Measurements from ENCODE around the gene SLC22A7. TPM values are rescaled to one million over a fixed set of nuclear protein-coding genes. Genes with fewer than 3 reads are reported as not detected.

Gene SLC22A7
- total RNA-seq, 1 donor from 2014 or later = not detected

- intact Hi-C loops (cut with DNase I) = loop anchor here (5.0 to 10.0 kb wide), 2 partner anchors 94 to 251 kb away; partner anchors contain the start of genes LRRC73, POLR1C and YIPF3
Observed at GRCh38 chr6:43263314-43264178, 34.5 kb upstream of the SLC22A7 start.

GRCh38 chr6:43264599-43265145, 33.4 kb upstream of the SLC22A7 start:
- DNase-seq = no peak
- ATAC-seq (ENCODE audit: poor library complexity) = no peak
- intact Hi-C loops (cut with DNase I) = loop anchor here (5.0 to 10.0 kb wide), 3 partner anchors 68 to 250 kb away; partner anchors contain the start of genes LRRC73, POLR1C and YIPF3

More at GRCh38 chr6:43263314-43264178, 34.5 kb upstream of the SLC22A7 start:
- ATAC-seq (ENCODE audit: poor library complexity) = peak; percentile 84
- peak; percentile 85 for DNase-seq

- no peak for ATAC-seq (ENCODE audit: poor library complexity)
- DNase-seq = no peak
- intact Hi-C loops (cut with DNase I) = loop anchor here (5.0 to 10.0 kb wide), 2 partner anchors 67 to 249 kb away; partner anchors contain the start of genes LRRC73, POLR1C and YIPF3
Observed at GRCh38 chr6:43265564-43265963, 32.5 kb upstream of the SLC22A7 start.

- ATAC-seq (ENCODE audit: poor library complexity) = peak; percentile 42
- DNase-seq = no peak
- intact Hi-C loops (cut with DNase I) = loop anchor here (5.0 to 10.0 kb wide), 2 partner anchors 65 to 247 kb away; partner anchors contain the start of genes LRRC73, POLR1C and YIPF3
Observed at GRCh38 chr6:43267619-43268354, 30.3 kb upstream of the SLC22A7 start.

GRCh38 chr6:43268355-43268700, 29.7 kb upstream of the SLC22A7 start:
- DNase-seq = no peak
- intact Hi-C loops (cut with DNase I) = loop anchor here (5.0 to 10.0 kb wide), 2 partner anchors 64 to 246 kb away; partner anchors contain the start of genes LRRC73, POLR1C and YIPF3
- ATAC-seq (ENCODE audit: poor library complexity) = peak; percentile 53

- no peak for DNase-seq
- peak; percentile 18 for ATAC-seq (ENCODE audit: poor library complexity)
Observed at GRCh38 chr6:43268782-43269272, 29.2 kb upstream of the SLC22A7 start.

GRCh38 chr6:43269273-43270007, 28.6 kb upstream of the SLC22A7 start:
- peak; percentile 44 for ATAC-seq (ENCODE audit: poor library complexity)
- peak; percentile 54 for DNase-seq
- intact Hi-C loops (cut with DNase I) = loop anchor here (5.0 to 10.0 kb wide), 2 partner anchors 63 to 245 kb away; partner anchors contain the start of genes LRRC73, POLR1C and YIPF3

More at GRCh38 chr6:43268782-43269272, 29.2 kb upstream of the SLC22A7 start:
- intact Hi-C loops (cut with DNase I) = loop anchor here (5.0 to 10.0 kb wide), 2 partner anchors 63 to 246 kb away; partner anchors contain the start of genes LRRC73, POLR1C and YIPF3

- DNase-seq (no peak), ATAC-seq (ENCODE audit: poor library complexity) (no peak)
- intact Hi-C loops (cut with DNase I) = no loop called here
Observed at GRCh38 chr6:43271103-43271815, 26.8 kb upstream of the SLC22A7 start.

- no peak for DNase-seq
- no peak for ATAC-seq (ENCODE audit: poor library complexity)
- intact Hi-C loops (cut with DNase I) = no loop called here
Observed at GRCh38 chr6:43271944-43272343, 26.1 kb upstream of the SLC22A7 start.

GRCh38 chr6:43273707-43274106, 24.4 kb upstream of the SLC22A7 start:
- ATAC-seq (ENCODE audit: poor library complexity) (no peak), DNase-seq (no peak)
- intact Hi-C loops (cut with DNase I) = no loop called here

- intact Hi-C loops (cut with DNase I) = no loop called here
- ATAC-seq (ENCODE audit: poor library complexity) (no peak), DNase-seq (no peak)
Observed at GRCh38 chr6:43274127-43274915, 23.7 kb upstream of the SLC22A7 start.

- ATAC-seq (ENCODE audit: poor library complexity) (no peak), DNase-seq (no peak)
- intact Hi-C loops (cut with DNase I) = no loop called here
Observed at GRCh38 chr6:43274916-43275597, 23.0 kb upstream of the SLC22A7 start.

GRCh38 chr6:43275801-43276576, 22.1 kb upstream of the SLC22A7 start:
- ATAC-seq (ENCODE audit: poor library complexity) (no peak), DNase-seq (no peak)
- intact Hi-C loops (cut with DNase I) = no loop called here

GRCh38 chr6:43276577-43277305, 21.3 kb upstream of the SLC22A7 start:
- ATAC-seq (ENCODE audit: poor library complexity) (no peak), DNase-seq (no peak)
- intact Hi-C loops (cut with DNase I) = no loop called here

GRCh38 chr6:43277306-43277642, 20.8 kb upstream of the SLC22A7 start:
- intact Hi-C loops (cut with DNase I) = no loop called here
- ATAC-seq (ENCODE audit: poor library complexity) = no peak
- no peak for DNase-seq

All from Right ventricle myocardium superior (tissue), 1 donor.